ENCODE measurements around the gene DNAJB14.

Gene DNAJB14

DNA sequence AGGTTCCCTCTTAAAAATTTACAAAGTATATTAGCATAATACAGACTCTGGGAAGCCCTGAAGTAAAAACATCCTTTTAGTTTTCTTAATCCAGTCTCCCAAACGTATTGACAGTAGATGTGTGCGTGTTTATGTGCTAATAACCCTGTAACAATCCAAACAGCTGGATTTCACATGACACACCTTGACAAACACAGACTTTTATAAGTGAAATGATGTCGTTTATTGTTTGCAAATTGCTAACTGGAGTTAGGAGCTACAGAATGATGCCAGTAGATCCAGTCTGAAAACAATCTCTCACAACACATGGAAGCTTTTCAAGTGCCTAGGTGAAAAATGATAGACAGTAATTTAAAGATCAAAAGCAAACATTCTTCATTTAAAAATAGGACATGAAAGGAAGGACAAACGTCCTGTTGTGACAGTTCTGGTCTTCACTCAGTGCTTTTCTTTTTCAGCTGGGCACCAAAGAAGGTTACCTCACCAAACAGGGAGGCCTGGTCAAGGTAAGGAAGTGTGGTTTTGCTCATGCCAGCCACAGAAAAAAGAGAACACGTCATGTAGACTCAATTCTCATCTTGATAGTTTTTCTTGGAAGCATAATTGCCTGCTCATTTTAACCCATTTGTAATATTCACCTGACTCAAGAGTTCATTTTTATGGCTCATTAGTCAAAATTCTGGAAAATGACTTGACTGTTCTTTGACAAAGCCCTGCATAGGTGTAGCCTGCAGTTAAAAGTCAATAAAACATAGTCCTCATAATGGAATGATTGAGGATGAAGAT lies 85.1 kb downstream of the DNAJB14 start:
- DNase-seq: no peak

DNA sequence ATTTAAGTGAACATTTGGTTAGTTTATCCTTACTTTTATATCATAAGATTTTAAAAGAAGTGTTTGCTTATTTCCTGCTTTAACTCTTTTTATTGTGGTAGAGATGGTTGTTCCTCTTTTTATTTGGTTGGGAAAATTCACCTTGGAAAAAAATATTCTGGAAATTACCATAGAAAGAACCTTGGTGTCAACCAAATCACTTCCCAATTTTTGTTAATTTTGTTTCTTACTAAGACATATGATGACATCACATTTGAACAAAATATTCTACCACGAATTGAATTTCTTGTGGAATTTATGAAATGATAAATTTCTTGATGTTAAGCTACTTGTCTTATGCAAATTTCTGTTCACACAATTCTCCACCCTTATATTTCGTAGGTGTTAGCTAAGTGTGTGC lies 85.9 kb downstream of the DNAJB14 start:
- DNase-seq: no peak

DNA sequence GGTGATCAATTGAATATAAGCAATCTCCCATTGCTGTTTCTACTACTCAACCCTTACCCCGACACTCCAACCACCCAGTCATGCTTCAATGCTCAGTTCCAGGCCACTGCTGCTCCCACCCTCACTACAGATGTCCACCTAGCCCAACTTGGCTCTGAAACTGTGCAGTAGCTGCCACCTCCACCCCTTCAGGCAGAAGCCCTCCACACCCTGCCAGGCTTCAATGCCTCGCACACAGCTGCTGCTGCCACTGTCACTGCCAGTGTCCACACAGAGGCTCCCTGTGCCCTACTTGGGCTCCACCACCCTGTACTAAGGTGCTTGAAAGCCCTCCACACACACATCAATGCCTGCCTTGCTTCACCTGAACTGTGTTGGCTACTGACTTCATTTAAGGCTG lies 86.8 kb downstream of the DNAJB14 start:
- no peak for DNase-seq

DNA sequence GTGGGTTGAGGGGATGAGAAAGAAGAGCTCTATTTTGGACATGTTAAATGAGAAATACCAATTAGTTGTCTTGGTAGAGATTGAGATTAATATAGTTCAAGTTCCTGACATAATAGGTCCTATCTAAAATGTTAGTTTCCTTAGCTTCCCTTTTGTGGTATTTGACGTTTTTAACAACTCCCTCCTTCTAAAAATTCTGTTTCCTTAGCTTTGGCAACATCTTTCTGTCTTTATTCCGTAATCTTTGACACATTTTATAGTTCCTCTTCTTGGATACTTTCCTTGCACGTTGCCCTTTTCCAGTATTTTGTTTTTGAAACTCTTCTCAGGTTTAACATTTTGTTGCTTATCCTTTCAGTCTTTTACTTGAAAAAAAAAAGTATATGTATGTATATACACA lies 89.1 kb downstream of the DNAJB14 start:
- DNase-seq: no peak

DNA sequence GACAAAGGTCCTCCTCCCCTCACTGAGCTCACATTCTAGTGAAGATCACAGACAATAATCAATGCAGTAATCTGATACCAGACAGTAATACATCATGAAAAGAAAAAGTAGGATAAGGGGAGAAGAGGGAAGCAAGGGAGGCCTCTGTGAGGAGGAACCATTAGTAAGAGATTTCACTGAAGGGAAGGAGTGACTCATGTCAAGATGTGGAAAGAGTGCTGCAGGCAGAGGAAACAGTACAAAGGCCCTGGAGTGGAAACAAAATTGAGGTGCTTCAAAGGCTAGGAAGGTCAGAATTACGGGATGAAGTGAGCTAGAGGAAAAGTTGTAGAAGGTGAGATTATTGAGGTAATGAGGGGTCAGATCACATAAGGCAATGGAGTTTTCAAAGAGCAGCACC lies 90.3 kb downstream of the DNAJB14 start:
- DNase-seq: no peak

DNA sequence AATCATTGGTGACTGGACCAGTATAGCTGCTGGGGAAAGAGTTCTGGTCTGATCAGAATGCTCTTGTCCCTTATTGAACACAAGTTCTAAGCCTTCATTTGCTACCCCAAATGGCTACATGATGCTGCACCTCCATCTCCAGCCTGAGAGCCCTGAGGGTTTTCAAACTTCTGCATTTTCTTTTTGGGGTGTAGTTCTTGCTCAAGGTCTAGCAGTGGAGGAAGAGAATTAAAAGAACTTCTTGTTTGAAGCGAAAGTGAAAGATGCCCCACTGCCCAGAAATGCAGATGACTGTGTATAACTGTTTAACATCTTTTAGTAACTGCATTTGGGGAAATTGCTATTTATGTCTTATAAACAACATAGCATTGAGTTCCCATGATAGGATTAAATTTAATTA lies 90.7 kb downstream of the DNAJB14 start:
- no peak for DNase-seq

DNA sequence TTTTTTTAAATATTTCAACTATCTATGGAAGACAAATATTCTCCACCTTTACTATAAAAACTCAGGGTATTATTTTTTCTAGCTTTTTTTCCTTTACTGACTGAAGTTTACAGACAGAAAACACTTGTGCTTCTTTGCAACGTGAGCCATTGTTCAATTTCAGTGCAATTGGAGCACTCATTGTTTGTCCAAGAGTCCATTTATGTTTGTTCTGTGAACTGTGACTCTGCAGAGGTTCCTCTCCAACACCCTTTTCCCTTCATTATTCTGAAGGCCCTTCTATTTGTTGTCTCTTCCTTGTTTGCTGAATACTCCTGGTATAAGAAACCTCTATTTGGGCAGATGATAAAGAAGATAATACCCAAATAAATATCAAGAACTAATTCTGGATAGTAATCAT lies 92.4 kb downstream of the DNAJB14 start:
- DNase-seq: no peak

DNA sequence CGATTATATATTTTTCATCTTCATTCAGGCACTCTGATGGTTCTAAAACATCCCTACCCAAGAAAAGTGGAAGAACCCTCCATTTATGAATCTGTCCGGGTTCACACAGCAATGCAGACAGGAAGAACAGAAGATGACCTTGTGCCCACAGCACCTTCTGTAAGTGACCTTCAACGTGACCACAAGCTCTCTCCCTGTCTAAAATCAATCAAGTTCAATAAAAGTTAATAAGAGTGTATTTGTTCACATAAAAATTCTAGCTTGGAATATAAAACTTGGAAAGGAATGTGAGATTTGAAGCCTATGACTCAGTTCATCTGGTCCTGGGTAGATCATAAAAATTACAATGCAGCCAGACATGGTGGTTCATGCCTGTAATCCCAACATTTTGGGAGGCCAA lies 93.2 kb downstream of the DNAJB14 start:
- no peak for DNase-seq

DNA sequence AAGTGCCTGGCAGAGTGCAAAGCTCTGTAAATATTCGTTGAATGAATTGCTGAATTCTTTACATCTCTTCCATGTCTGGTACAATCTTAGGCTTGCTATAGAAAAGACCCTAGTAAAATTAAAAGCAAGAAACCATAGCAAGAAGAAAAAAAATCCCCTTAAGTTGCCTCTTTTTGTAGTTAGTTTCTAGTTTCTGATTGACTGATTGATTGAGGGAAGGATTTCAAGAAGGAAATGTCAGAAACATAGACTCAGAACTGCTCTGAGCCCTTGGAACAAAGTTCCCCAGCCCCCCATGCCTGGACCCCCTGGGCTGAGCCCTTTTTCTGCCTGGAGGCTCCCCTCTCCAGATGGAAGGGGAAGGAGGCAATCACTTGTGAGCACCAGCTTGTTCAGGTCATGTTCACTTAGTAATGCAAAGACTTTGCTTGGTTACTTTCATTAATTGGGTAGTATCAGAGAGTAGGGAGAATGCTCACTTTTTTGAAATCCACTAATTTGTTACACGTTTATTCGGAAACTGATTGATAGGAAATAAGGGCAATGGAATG lies 94.1 kb downstream of the DNAJB14 start:
- no peak for DNase-seq

DNA sequence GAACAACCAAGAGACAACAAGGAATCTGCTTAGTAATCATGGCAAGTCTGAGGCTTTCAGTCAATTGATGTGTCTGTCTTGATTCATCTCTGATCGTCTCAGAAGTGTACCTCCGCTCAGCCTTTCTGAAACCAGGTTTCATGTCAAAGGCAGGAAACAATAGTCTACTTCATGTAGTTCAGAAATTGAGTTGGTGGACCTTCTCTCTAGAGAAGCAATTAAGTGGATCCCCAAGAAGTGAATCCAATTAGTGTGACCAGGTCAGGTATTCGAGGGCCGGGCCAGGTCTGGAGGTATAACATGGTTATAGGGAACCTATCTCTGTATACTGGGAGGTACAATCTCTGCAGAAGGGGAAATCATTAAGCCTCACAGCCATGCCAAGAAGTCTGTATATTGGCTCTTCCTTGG lies 97.8 kb downstream of the DNAJB14 start:
- no peak for DNase-seq

DNA sequence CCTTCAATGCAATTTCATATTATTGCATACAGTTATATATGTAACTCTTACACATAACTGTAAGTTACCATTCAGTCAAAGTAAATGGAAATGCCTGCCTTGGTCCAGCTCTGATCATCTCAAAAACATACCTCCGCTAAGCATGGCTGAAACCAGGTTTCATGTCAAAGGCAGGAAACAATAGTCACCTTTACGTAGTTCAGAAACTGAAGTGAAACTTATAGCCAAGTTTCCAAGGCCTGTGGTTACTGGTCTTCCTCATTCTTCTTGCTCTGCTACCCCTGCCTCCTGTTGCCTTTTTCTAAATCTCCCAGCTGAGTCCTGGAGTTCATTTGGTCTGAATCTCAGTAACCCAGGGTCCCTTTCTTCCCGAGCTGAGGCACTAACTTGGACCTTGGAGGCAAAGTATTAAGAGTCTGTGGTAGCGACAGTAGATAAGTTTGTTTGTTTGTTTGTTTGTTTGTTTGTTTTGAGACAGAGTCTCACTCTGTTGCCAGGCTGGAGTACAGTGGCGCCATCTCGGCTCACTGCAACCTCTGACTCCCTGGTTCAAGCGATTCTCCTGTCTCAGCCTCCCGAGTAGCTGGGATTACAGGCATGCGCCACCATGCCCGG lies 98.9 kb downstream of the DNAJB14 start:
- no peak for DNase-seq

DNA sequence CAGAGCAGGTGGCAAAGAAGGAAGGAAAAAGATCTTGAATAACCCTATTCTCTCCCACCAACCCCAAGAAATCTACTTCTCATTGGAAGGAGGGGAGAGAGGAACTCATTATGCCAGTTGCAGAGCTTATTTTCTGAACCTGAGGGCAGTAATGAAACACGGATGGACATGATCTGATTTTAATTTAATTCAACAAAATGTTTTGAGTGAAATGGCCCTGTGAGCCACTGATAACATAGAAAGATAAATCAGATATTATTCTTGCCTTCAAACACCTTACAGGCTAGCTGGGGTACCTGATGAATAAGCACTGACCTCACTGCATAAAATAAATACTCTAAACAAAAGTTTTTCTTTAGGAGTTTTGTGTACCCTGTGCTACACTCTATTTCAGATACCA lies 99.5 kb downstream of the DNAJB14 start:
- DNase-seq: no peak

Data from right forelimb (tissue), 1 donor.